ENCODE measurements around the gene FLRT1.

Gene FLRT1

DNA sequence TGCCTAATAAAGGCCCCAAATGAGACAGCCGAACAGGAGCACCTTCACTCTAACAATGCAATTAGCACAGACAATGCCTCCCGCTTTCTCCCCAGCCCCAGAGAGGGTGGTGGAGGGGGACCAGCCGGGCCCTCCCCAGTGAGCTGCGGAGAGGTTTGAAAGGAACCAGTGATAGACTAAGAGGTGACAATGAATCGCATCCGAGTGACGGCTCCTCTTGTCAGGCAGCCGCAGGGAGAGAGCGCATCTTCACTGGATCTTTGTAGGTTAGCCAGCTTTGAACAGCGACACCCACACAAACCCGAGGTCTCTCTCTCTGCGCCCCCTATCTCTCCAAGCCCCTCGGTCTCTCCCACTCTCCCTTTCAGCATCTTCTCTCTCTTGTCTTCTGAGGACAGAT lies 28.0 kb downstream of the FLRT1 start:
- TF ChIP-seq, protein P1, sequence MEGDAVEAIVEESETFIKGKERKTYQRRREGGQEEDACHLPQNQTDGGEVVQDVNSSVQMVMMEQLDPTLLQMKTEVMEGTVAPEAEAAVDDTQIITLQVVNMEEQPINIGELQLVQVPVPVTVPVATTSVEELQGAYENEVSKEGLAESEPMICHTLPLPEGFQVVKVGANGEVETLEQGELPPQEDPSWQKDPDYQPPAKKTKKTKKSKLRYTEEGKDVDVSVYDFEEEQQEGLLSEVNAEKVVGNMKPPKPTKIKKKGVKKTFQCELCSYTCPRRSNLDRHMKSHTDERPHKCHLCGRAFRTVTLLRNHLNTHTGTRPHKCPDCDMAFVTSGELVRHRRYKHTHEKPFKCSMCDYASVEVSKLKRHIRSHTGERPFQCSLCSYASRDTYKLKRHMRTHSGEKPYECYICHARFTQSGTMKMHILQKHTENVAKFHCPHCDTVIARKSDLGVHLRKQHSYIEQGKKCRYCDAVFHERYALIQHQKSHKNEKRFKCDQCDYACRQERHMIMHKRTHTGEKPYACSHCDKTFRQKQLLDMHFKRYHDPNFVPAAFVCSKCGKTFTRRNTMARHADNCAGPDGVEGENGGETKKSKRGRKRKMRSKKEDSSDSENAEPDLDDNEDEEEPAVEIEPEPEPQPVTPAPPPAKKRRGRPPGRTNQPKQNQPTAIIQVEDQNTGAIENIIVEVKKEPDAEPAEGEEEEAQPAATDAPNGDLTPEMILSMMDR (IDR thresholded peaks at IDR 0.05): no peak
- no peak for TF ChIP-seq ZFX (IDR thresholded peaks at IDR 0.05; ENCODE audit: borderline replicate concordance)
- H3K27ac ChIP-seq: no peak overlapping the region

DNA sequence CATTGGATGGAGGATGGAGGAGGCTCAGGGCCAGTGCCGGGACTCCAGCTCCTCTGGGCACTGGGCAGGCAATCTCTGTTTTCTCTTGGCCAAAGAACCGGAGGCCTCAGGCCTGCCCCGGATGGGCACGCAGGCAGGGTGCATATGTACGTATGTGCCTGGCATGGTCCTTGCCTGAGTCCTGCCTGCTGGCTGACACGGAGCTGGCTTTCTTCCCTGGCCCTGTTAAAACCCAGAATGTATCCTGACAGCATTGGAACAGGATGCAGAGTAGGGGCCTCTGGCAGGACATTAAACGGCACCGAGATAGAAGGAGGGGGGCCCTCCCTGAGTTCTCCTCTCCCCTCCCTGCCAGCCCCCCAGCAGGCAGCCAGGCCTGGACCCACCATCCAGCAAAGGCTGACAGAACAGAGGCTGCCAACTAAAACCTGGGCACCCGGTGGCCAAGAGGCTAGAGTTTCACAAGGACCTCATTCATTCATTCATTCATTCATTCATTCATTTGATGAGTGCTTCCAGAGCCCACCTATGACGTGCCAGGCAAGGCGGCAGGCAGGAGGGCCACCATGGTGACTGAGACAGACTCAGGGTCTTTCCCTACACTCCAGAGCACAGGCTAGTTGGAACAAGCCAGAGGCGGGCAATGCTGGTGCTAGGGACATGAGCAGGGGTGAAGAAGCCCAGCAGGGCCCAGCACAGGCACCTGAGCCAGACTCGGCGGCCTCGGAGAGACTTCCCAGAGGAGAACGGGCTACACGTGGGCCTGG lies 28.8 kb downstream of the FLRT1 start:
- H3K27ac ChIP-seq: no peak overlapping the region
- TF ChIP-seq ZFX (IDR thresholded peaks at IDR 0.05; ENCODE audit: borderline replicate concordance): no peak
- TF ChIP-seq, protein P1 (IDR thresholded peaks at IDR 0.05): no peak

DNA sequence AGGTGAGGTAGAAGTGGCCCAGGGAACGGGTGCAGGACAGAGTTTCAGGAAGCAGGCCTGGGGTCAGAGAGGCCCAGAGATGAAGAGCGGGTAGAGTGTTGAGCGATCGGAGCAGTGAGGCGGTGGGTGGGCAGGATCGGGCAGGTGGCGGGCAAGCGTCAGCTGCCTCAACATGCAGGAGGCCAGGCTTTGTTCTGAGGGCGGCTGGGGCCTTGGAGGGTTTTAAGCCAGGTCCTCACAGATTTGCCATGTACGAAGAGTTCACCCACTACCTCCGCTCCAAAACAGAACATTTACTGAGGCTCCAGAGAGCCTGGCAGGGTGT lies 29.4 kb downstream of the FLRT1 start:
- no peak for TF ChIP-seq ZFX (IDR thresholded peaks at IDR 0.05; ENCODE audit: borderline replicate concordance)
- TF ChIP-seq, protein P1 (IDR thresholded peaks at IDR 0.05): no peak
- no peak overlapping the region for H3K27ac ChIP-seq

DNA sequence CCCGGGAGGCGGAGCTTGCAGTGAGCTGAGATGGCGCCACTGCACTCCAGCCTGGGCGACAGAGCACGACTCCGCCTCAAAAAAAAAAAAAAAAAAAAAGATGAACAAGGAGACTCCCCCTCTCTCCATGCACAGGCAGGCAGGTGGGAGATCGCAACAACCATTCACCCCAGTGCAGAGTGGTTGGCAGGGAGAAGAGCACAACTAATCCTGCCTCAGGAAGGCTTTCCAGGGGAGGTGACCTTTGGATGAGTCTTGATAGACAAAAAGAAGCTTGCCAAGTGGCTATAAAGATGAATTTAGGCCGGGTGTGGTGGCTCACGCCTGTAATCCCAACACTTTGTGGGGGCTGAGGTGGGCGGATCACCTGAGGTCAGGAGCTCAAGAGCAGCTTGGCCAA lies 30.0 kb downstream of the FLRT1 start:
- TF ChIP-seq, protein P1 (IDR thresholded peaks at IDR 0.05): no peak
- TF ChIP-seq ZFX (IDR thresholded peaks at IDR 0.05; ENCODE audit: borderline replicate concordance): no peak
- no peak overlapping the region for H3K27ac ChIP-seq

DNA sequence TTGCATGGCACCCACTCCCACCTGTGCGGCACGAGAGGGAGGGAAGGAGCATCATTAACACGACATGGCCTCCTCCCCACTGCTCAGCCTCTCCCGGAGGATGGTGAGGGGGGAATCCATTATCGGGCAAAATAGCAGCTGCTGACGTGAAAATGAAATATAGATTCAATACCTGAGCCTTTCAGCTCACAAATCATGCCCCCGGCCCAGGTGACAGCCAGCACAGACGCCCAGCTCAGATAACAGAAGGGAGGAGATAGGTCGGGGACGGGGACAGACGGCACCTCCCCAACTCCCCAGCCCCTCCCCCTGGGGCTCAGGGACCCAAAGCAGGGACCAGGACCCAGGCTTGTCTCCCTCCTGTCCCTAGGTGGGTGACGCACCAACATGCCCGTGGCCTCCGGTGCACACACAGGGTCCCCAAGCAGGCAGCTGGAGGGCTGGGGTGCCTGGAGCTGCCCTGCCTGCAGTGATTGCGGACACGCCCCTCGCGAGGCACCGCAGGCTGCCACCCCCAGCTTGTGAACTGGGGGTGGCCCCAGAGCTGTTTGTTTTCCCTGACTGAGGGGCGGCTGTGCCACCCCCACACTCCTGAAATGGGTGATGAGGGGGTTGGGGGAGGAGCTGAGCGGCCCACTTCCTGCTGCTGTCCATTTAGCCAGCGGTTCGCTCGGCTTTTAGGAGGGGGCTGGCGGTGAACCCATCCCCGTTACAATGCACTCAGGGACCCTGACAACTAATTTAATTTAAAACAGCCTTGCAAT lies 31.7 kb downstream of the FLRT1 start:
- TF ChIP-seq, protein P1 (IDR thresholded peaks at IDR 0.05): no peak
- no peak for TF ChIP-seq ZFX (IDR thresholded peaks at IDR 0.05; ENCODE audit: borderline replicate concordance)
- H3K27ac ChIP-seq: no peak overlapping the region

DNA sequence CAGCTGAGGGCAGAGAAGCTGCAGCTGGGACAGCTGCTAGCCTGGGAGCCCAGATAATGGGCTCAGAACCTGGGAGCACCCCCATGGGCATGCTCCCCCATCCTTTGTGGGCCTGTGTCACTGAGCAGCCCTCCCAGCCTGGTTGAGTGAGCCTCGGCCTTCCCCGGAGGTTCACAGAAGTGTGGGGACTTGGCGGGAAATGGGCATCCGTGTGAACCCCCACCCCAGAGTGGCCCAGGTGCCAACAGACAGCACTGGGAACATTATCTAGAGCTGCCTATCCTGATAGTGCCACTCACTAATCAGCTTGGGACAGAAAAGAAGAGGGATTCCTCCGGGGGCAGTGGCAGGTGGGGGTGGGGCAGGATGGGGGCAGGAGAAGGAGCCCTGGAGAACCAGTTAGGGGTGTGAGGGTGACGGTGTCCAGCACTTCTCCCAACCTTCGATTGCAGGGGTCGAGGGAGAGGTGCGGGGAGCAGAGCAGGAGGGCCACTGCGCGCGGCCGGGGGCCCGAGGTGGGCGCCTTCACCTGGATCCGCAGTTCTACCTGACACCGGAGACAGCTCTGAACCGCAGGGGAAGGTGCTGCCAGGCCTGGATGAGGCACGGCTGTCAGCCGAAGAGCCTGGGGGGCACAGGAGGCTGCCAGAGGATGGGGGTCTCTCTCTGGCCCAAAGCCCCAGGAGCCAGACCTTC lies 33.1 kb downstream of the FLRT1 start:
- no peak overlapping the region for H3K27ac ChIP-seq
- TF ChIP-seq, protein P1 (IDR thresholded peaks at IDR 0.05): no peak
- TF ChIP-seq ZFX (IDR thresholded peaks at IDR 0.05; ENCODE audit: borderline replicate concordance): no peak

Measured in 22Rv1 (cell line).